Panc1 (cell line): ENCODE measurements around the gene MS4A1. TPM values are rescaled to one million over a fixed set of nuclear protein-coding genes. Genes with fewer than 3 reads are reported as not detected.

Source experiments
- ATAC-seq: fragments of 200-7000 bp; cut with Tn5 transposase; 2 replicates; pipeline ENCODE4 v1.9.1; 2020; ENCODE audit warnings: mild to moderate bottlenecking, moderate library complexity
- BruUV-seq: library from RNA; stranded (reverse); fragments of 400-500 nt; replicated peaks from 2 replicates; lab custom pipeline; 2021; lab: Mats Ljungman, UMichigan
- CTCF ChIA-PET: fragments of 300-600 bp; sonication (Branson Sonifier 250); formaldehyde crosslinking; loops from one replicate; lab custom pipeline; 2022; ENCODE audit warnings: antibody characterized with exemption; lab: Charles Lee
- POLR2A ChIA-PET: fragments of 300-600 bp; sonication (Branson Sonifier 250); formaldehyde crosslinking; loops from one replicate; lab custom pipeline; 2022; ENCODE audit warnings: antibody characterized with exemption; lab: Charles Lee
- DNase-seq: peaks from one replicate; pipeline ENCODE4 v3.0.0-alpha.2; 2010; ENCODE audit warnings: low read depth, low spot score
- H3K27ac ChIP-seq: 2 replicates; pipeline ENCODE4 v1.5.1; 2011; ENCODE audit warnings: mild to moderate bottlenecking, low read length, inconsistent platforms
- H3K27me3 ChIP-seq: fragments of 200-500 bp; sonication (Bioruptor generic); 2 replicates; pipeline ENCODE4 v1.6.0; 2014; ENCODE audit warnings: low read length, inconsistent platforms; ENCODE audit not compliant: control insufficient read depth, insufficient read depth
- H3K36me3 ChIP-seq: fragments of 200-500 bp; sonication (Bioruptor generic); 2 replicates; pipeline ENCODE4 v1.5.1; 2014; ENCODE audit warnings: inconsistent platforms, mild to moderate bottlenecking, low read length, moderate library complexity; ENCODE audit not compliant: control insufficient read depth, insufficient read depth
- H3K4me1 ChIP-seq: 2 replicates; pipeline ENCODE4 v1.5.1; 2011; ENCODE audit warnings: inconsistent platforms, mild to moderate bottlenecking, low read length, moderate library complexity; ENCODE audit not compliant: control insufficient read depth, insufficient read depth
- H3K4me3 ChIP-seq, 2 experiments: 2 replicates each; pipeline ENCODE4 v1.5.1; 2011 to 2012; ENCODE audit warnings: low read depth in 2 of 2, low read length in 2 of 2, mild to moderate bottlenecking in 2 of 2, inconsistent platforms in 1 of 2, moderate library complexity in 1 of 2
- H3K9me3 ChIP-seq: fragments of 200-500 bp; sonication (Bioruptor generic); 2 replicates; pipeline ENCODE4 v1.5.1; 2014; ENCODE audit warnings: low read depth, mild to moderate bottlenecking, inconsistent platforms, low read length, moderate library complexity; ENCODE audit not compliant: control insufficient read depth, insufficient read depth
- POLR2AphosphoS5 ChIP-seq: IDR thresholded peaks from 2 replicates; pipeline ENCODE4 v1.6.1; 2012; ENCODE audit warnings: mild to moderate bottlenecking, low read depth, low read length, moderate library complexity
- SIN3A ChIP-seq: IDR thresholded peaks from 2 replicates; pipeline ENCODE4 v1.6.1; 2012; ENCODE audit warnings: low read depth, mild to moderate bottlenecking, low read length, moderate library complexity, borderline replicate concordance; ENCODE audit not compliant: insufficient read depth
- TCF7L2 ChIP-seq: IDR thresholded peaks from 2 replicates; pipeline ENCODE4 v1.6.1; 2011; ENCODE audit warnings: mild to moderate bottlenecking, low read depth, low read length, inconsistent platforms
- in situ Hi-C: cut with HindIII; loops from 2 replicates; pipeline ENCODE4 v1.10.0; 2016; ENCODE audit warnings: low sequenced_read_pairs, low pct_unique_long_range_greater_than_20kb
- intact Hi-C: fragments of 100-400 bp; cut with micrococcal nuclease; formaldehyde crosslinking; loops from one replicate; pipeline ENCODE4 v1.10.0; 2022; ENCODE audit not compliant: unreplicated experiment
- total RNA-seq: library from RNA; stranded (reverse); gene quantifications from one replicate; pipeline ENCODE4 v1.2.1, GENCODE V29; 2021; ENCODE audit not compliant: unreplicated experiment
- TF ChIP-seq, protein P1 (sequence below), 2 experiments: IDR thresholded peaks; 2 replicates each; pipeline ENCODE4 v1.6.1; 2011 to 2012; ENCODE audit warnings: low read depth in 2 of 2, control low read depth in 1 of 2, low read length in 1 of 2, mild to moderate bottlenecking in 1 of 2, moderate library complexity in 1 of 2; ENCODE audit not compliant: insufficient read depth in 1 of 2
- TF ChIP-seq, protein P2 (sequence below): fragments of 450-650 bp; IDR thresholded peaks from 2 replicates; pipeline ENCODE4 v1.5.1; 2017; ENCODE audit warnings: mild to moderate bottlenecking

MS4A1 gene
- total RNA-seq, 1 experiment from 2014 or later: 0.59 TPM

DNA sequence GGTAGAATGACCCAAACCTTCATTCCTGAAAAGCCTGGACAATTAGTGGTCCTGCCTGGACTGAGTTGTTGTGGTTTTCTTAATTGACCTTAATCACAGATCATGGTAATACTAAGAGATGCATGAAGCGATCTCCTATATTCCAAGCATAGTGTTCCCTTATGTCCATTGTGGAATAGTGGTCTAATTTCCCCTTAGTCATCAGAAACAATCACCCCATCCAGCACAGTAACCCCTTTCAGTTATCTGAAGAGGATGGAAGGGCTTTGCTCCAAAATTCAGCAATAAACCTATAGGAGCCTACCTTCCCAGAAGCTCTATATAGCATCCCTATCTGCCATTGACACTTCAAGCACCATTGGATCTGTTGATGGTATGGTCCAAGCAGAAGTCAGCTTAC lies 33.0 kb upstream of the MS4A1 start:
- intact Hi-C loops (no loop called here), in situ Hi-C loops (no loop called here)
- ATAC-seq: no peak
- no peaks in the 10 kb centered on the region for H3K36me3 ChIP-seq
- no peaks in the 10 kb centered on the region for H3K4me1 ChIP-seq
- POLR2A ChIA-PET: no interaction called here
- DNase-seq: no peak
- TF ChIP-seq, protein P1, sequence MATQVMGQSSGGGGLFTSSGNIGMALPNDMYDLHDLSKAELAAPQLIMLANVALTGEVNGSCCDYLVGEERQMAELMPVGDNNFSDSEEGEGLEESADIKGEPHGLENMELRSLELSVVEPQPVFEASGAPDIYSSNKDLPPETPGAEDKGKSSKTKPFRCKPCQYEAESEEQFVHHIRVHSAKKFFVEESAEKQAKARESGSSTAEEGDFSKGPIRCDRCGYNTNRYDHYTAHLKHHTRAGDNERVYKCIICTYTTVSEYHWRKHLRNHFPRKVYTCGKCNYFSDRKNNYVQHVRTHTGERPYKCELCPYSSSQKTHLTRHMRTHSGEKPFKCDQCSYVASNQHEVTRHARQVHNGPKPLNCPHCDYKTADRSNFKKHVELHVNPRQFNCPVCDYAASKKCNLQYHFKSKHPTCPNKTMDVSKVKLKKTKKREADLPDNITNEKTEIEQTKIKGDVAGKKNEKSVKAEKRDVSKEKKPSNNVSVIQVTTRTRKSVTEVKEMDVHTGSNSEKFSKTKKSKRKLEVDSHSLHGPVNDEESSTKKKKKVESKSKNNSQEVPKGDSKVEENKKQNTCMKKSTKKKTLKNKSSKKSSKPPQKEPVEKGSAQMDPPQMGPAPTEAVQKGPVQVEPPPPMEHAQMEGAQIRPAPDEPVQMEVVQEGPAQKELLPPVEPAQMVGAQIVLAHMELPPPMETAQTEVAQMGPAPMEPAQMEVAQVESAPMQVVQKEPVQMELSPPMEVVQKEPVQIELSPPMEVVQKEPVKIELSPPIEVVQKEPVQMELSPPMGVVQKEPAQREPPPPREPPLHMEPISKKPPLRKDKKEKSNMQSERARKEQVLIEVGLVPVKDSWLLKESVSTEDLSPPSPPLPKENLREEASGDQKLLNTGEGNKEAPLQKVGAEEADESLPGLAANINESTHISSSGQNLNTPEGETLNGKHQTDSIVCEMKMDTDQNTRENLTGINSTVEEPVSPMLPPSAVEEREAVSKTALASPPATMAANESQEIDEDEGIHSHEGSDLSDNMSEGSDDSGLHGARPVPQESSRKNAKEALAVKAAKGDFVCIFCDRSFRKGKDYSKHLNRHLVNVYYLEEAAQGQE (IDR thresholded peaks at IDR 0.05; ENCODE audit: insufficient read depth in 1 of 2, low read depth in 2 of 2, low read length in 1 of 2): no peak
- TF ChIP-seq SIN3A (no peak), TCF7L2 (no peak), POLR2AphosphoS5 (no peak)
- TF ChIP-seq, protein P2, sequence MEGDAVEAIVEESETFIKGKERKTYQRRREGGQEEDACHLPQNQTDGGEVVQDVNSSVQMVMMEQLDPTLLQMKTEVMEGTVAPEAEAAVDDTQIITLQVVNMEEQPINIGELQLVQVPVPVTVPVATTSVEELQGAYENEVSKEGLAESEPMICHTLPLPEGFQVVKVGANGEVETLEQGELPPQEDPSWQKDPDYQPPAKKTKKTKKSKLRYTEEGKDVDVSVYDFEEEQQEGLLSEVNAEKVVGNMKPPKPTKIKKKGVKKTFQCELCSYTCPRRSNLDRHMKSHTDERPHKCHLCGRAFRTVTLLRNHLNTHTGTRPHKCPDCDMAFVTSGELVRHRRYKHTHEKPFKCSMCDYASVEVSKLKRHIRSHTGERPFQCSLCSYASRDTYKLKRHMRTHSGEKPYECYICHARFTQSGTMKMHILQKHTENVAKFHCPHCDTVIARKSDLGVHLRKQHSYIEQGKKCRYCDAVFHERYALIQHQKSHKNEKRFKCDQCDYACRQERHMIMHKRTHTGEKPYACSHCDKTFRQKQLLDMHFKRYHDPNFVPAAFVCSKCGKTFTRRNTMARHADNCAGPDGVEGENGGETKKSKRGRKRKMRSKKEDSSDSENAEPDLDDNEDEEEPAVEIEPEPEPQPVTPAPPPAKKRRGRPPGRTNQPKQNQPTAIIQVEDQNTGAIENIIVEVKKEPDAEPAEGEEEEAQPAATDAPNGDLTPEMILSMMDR: no peak
- H3K27me3 ChIP-seq: no peaks in the 10 kb centered on the region
- H3K4me3 ChIP-seq: no peak overlapping the region
- CTCF ChIA-PET: no interaction called here
- no TSS peak for BruUV-seq
- no peaks in the 10 kb centered on the region for H3K9me3 ChIP-seq
- H3K27ac ChIP-seq: no peak overlapping the region

DNA sequence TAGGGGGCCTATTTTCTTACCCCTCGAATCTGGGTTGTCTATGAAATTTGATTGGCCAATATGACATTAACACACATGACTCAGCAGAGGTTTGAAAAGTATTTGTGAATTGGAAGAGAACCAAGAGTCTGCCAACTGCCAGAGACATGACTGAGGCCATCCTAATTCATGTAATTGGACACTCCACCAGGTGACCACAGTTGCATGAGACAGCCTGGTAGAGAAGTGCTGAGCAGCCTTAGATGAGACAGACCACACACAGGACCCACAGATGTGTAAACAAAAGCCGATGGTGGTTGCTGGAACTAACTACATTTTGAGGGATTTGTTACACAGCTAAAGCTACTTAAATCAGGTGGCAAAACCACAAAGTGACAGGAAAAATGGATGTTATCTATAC lies 27.1 kb upstream of the MS4A1 start:
- TF ChIP-seq, protein P1 (IDR thresholded peaks at IDR 0.05; ENCODE audit: insufficient read depth in 1 of 2, low read depth in 2 of 2, low read length in 1 of 2): no peak
- TF ChIP-seq, protein P2: no peak
- TF ChIP-seq SIN3A: no peak
- DNase-seq: no peak
- ChIA-PET CTCF (no interaction called here), POLR2A (no interaction called here)
- no peak for ATAC-seq
- no peak overlapping the region for H3K27ac ChIP-seq
- BruUV-seq: no TSS peak
- no peaks in the 10 kb centered on the region for H3K36me3 ChIP-seq
- in situ Hi-C loops: no loop called here
- H3K9me3 ChIP-seq: no peaks in the 10 kb centered on the region
- intact Hi-C loops: no loop called here
- H3K4me3 ChIP-seq: no peak overlapping the region
- H3K4me1 ChIP-seq: no peaks in the 10 kb centered on the region
- no peaks in the 10 kb centered on the region for H3K27me3 ChIP-seq
